Measurements from ENCODE around the gene G6PD.

DNA sequence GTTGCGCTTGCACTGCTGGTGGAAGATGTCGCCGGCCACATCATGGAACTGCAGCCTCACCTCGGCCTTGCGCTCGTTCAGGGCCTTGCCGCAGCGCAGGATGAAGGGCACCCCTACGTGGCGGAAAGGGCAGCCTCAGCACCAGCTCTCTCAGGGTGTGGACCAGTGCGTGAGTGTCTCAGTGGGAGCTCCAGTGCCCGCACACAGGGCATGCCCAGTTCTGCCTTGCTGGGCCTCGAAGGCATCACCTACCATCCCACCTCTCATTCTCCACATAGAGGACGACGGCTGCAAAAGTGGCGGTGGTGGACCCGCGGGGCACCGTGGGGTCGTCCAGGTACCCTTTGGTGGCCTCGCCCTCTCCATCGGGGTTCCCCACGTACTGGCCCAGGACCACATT, 14.0 kb downstream of the G6PD start:
- TF ChIP-seq, protein P1, sequence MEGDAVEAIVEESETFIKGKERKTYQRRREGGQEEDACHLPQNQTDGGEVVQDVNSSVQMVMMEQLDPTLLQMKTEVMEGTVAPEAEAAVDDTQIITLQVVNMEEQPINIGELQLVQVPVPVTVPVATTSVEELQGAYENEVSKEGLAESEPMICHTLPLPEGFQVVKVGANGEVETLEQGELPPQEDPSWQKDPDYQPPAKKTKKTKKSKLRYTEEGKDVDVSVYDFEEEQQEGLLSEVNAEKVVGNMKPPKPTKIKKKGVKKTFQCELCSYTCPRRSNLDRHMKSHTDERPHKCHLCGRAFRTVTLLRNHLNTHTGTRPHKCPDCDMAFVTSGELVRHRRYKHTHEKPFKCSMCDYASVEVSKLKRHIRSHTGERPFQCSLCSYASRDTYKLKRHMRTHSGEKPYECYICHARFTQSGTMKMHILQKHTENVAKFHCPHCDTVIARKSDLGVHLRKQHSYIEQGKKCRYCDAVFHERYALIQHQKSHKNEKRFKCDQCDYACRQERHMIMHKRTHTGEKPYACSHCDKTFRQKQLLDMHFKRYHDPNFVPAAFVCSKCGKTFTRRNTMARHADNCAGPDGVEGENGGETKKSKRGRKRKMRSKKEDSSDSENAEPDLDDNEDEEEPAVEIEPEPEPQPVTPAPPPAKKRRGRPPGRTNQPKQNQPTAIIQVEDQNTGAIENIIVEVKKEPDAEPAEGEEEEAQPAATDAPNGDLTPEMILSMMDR (IDR thresholded peaks at IDR 0.05; ENCODE audit: insufficient read depth, low read depth, low read length), result no peak
- TF ChIP-seq EZH2 (IDR thresholded peaks at IDR 0.05; ENCODE audit: insufficient read depth, low read length), result no peak
